Ovary (tissue), 9 donors: ENCODE measurements around the gene REEP6. TPM values are rescaled to one million over a fixed set of nuclear protein-coding genes. Genes with fewer than 3 reads are reported as not detected.
"Not testable (repeated sequence)": the region's sequence is repeated elsewhere in the genome, so short reads cannot be mapped to it uniquely, and the experiment has no call there.

Experiments
- DNase-seq, 5 donors: peaks; one replicate each; pipeline ENCODE4 v3.0.0-alpha.2; 2019 to 2020
- H3K27ac ChIP-seq, 2 donors: fragments of 200-600 bp; one replicate each; pipeline versions ENCODE4 v1.5.1 to v1.8.0; 2019 to 2022
- H3K27me3 ChIP-seq: fragments of 200-600 bp; one replicate; pipeline ENCODE4 v1.8.0; 2022
- H3K36me3 ChIP-seq: fragments of 200-600 bp; sonication (generic); one replicate; pipeline ENCODE4 v1.5.1; 2019
- H3K4me1 ChIP-seq: one replicate; pipeline ENCODE4 v1.8.1; 2013; ENCODE audit warnings: mild to moderate bottlenecking, moderate library complexity; ENCODE audit not compliant: insufficient read depth
- H3K4me3 ChIP-seq: fragments of 200-600 bp; sonication (generic); one replicate; pipeline ENCODE4 v1.5.1; 2017
- H3K9me3 ChIP-seq, 2 donors: fragments of 200-600 bp in 1 of 2; sonication (generic) in 1 of 2; one replicate each; pipeline versions ENCODE4 v1.5.1 to v1.8.1; 2013 to 2019; ENCODE audit warnings: mild to moderate bottlenecking in 1 of 2, moderate library complexity in 1 of 2
- CTCF ChIP-seq, 3 donors: fragments of 450-650 bp in 2 of 3; fragments of 200-600 bp in 1 of 3; IDR thresholded peaks; one replicate each; pipeline versions ENCODE4 v1.5.1 to v1.8.0; 2016 to 2022; ENCODE audit warnings: antibody characterized with exemption in 3 of 3, mild to moderate bottlenecking in 1 of 3
- EP300 ChIP-seq: sonication (generic); formaldehyde crosslinking; IDR thresholded peaks from one replicate; pipeline ENCODE4 v1.6.1; 2017; ENCODE audit warnings: antibody characterized with exemption
- POLR2A ChIP-seq: fragments of 450-650 bp; IDR thresholded peaks from one replicate; pipeline ENCODE4 v1.6.1; 2017; ENCODE audit warnings: antibody characterized with exemption, mild to moderate bottlenecking, moderate library complexity
- WGBS, 3 donors: extraction: QIAGEN DNeasy Blood & Tissue Kit in 1 of 3; methylation state at CpG; one replicate each; pipeline versions ENCODE4 v1.1.5 to v1.1.7; 2013 to 2017; 5-methylcytosine and 5-hydroxymethylcytosine counted together
- intact Hi-C, 4 donors: fragments of 100-400 bp; cut with DNase I; formaldehyde crosslinking; loops; one replicate each; pipeline versions ENCODE4 v1.11.0 to v1.15.1; 2022 to 2023
- polyA plus RNA-seq, 2 donors: library from polyadenylated mRNA; stranded (reverse); fragments of 200-250 nt in 1 of 2; fragments of 350-450 nt in 1 of 2; fragmentation: Illumina TruSeq in 1 of 2; extraction: RNeasy Lipid Tissue Mini Kit (QIAGEN cat#74804) in 1 of 2; gene quantifications; one replicate each; pipeline ENCODE4 v1.2.3, GENCODE V29; 2013 to 2014
- total RNA-seq, 7 donors: library from RNA; depleted of rRNA in 2 of 7; stranded (reverse); fragments of >200 nt in 2 of 7; fragmentation: NEBNext Ultra II Directional in 3 of 7; extraction: Animal tissue kit (Norgen Biotek cat#: 25700) in 3 of 7; gene quantifications; one replicate each; pipeline versions ENCODE4 v1.1.0 to v1.2.4, GENCODE V29; 2016 to 2023
- donor health status: DM: no; HTN: no; CAD: no; lungs with moderate emphysema.
- donor health status: DM: no; HTN: no; CAD: no.
- donor health status: Bipolar disorder and iron deficiency.
- donor health status: DM: yes; HTN: yes; CAD: no.
- donor health status: DM: no; HTN: no; CAD: no.
- donor health status: DM: yes; HTN: yes; CAD: no.

Gene REEP6
- total and polyA plus RNA-seq, 9 donors: 2.9 to 13.0 (median 9.2) TPM

GRCh38 chr19:1474011-1474764, 16.8 kb upstream of the REEP6 start:
- 71 to 79% (median 74%) methylated on average over 19 to 31 of the region's 31 CpGs for WGBS, 3 donors
- intact Hi-C loops: no loop called here
- no peak for TF ChIP-seq CTCF (IDR thresholded peaks at IDR 0.05)
- TF ChIP-seq EP300: no peak
- no peak for TF ChIP-seq POLR2A
- Histone ChIP-seq H3K9me3 (no peaks in the 10 kb centered on the region), H3K27me3 (no peaks in the 10 kb centered on the region), H3K4me1 (peaks cover 22% of the 10 kb centered on the region), H3K4me3 (no peak overlapping the region), H3K27ac (no peak overlapping the region), H3K36me3 (no peaks in the 10 kb centered on the region)
- DNase-seq: peak in 2 of 5 donors; percentile 14 to 38

GRCh38 chr19:1474765-1475351, 16.1 kb upstream of the REEP6 start:
- intact Hi-C loops: no loop called here
- peak in 1 of 5 donors; percentile 25 for DNase-seq
- Histone ChIP-seq H3K27me3 (no peaks in the 10 kb centered on the region), H3K4me3 (no peak overlapping the region), H3K27ac (no peak overlapping the region), H3K9me3 (no peaks in the 10 kb centered on the region), H3K36me3 (no peaks in the 10 kb centered on the region), H3K4me1 (peaks cover 19% of the 10 kb centered on the region)
- 86 to 90% (median 89%) methylated on average over 21 to 26 of the region's 26 CpGs for WGBS, 3 donors
- TF ChIP-seq CTCF (IDR thresholded peaks at IDR 0.05) (no peak), EP300 (no peak), POLR2A (no peak)

GRCh38 chr19:1475751-1476437, 15.1 kb upstream of the REEP6 start:
- intact Hi-C loops: no loop called here
- Histone ChIP-seq H3K27ac (no peak overlapping the region), H3K9me3 (no peaks in the 10 kb centered on the region), H3K36me3 (no peaks in the 10 kb centered on the region), H3K4me3 (no peak overlapping the region), H3K4me1 (peaks cover 9% of the 10 kb centered on the region), H3K27me3 (no peaks in the 10 kb centered on the region)
- peak in 1 of 5 donors; percentile 27 for DNase-seq
- 84 to 90% (median 89%) methylated on average over 29 to 31 of the region's 31 CpGs for WGBS, 3 donors
- TF ChIP-seq EP300: no peak
- no peak for TF ChIP-seq CTCF (IDR thresholded peaks at IDR 0.05)
- TF ChIP-seq POLR2A: no peak

GRCh38 chr19:1477056-1477455, 13.9 kb upstream of the REEP6 start:
- H3K36me3 ChIP-seq, H3K4me1 ChIP-seq, H3K9me3 ChIP-seq, H3K27ac ChIP-seq, H3K27me3 ChIP-seq, H3K4me3 ChIP-seq, intact Hi-C loops: not testable (repeated sequence)
- WGBS, 3 donors: 85 to 92% (median 86%) methylated on average over 9 of the region's 9 CpGs
- DNase-seq: peak in 1 of 5 donors; percentile 23
